SK-N-SH treated with all-trans-retinoic acid at 6 μM for 48 hours (cell line): ENCODE data around the gene KIF22.

Experiments
- ARNTL ChIP-seq: fragments of 450-650 bp; formaldehyde crosslinking; IDR thresholded peaks from 2 replicates; pipeline ENCODE4 v1.5.0; 2020; ENCODE audit warnings: low read depth, mild to moderate bottlenecking, moderate library complexity, borderline replicate concordance
- GLIS3 ChIP-seq: fragments of 250-450 bp; sonication (Bioruptor Pico); IDR thresholded peaks from 2 replicates; pipeline ENCODE4 v1.5.0; 2020; ENCODE audit warnings: mild to moderate bottlenecking, moderate library complexity
- TCF4 ChIP-seq: fragments of 250-450 bp; sonication (Bioruptor Pico); IDR thresholded peaks from 2 replicates; pipeline ENCODE4 v1.8.0; 2021; ENCODE audit warnings: mild to moderate bottlenecking, moderate library complexity, borderline replicate concordance
- TOX ChIP-seq: fragments of 250-450 bp; sonication (Bioruptor Pico); IDR thresholded peaks from 2 replicates; pipeline ENCODE4 v1.8.0; 2021; ENCODE audit warnings: mild to moderate bottlenecking, moderate library complexity, borderline replicate concordance
- ZC3H10 ChIP-seq: fragments of 250-450 bp; sonication (Bioruptor Pico); IDR thresholded peaks from 2 replicates; pipeline ENCODE4 v1.5.1; 2021; ENCODE audit warnings: mild to moderate bottlenecking, moderate library complexity
- ZFP30 ChIP-seq: fragments of 450-650 bp; formaldehyde crosslinking; IDR thresholded peaks from 2 replicates; pipeline ENCODE4 v1.5.0; 2022; ENCODE audit warnings: mild to moderate bottlenecking, moderate library complexity
- TF ChIP-seq, protein P1 (sequence below): fragments of 250-450 bp; sonication (Bioruptor Pico); IDR thresholded peaks from 2 replicates; pipeline ENCODE4 v1.5.0; 2020; ENCODE audit warnings: mild to moderate bottlenecking, moderate library complexity
- TF ChIP-seq, protein P2 (sequence below): fragments of 250-450 bp; sonication (Bioruptor Pico); IDR thresholded peaks from 2 replicates; pipeline ENCODE4 v1.8.0; 2020; ENCODE audit warnings: mild to moderate bottlenecking, moderate library complexity, borderline replicate concordance

DNA sequence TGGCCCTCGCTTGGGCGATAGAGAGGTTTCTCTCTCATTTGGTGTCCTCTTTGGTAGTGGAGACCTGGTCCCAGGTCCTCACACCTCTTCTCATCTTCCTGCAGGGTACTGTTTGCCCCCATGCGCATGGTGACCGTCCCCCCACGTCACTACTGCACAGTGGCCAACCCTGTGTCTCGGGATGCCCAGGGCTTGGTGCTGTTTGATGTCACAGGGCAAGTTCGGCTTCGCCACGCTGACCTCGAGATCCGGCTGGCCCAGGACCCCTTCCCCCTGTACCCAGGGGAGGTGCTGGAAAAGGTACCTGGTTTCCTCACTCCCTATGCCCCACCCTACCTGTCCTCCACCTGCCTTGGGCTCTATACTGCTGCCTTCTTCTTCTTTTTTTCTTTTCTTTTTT, 40.2 kb downstream of the KIF22 start:
- TF ChIP-seq ZC3H10 (CRISPR knock-in tag): no peak
- TF ChIP-seq, protein P1, sequence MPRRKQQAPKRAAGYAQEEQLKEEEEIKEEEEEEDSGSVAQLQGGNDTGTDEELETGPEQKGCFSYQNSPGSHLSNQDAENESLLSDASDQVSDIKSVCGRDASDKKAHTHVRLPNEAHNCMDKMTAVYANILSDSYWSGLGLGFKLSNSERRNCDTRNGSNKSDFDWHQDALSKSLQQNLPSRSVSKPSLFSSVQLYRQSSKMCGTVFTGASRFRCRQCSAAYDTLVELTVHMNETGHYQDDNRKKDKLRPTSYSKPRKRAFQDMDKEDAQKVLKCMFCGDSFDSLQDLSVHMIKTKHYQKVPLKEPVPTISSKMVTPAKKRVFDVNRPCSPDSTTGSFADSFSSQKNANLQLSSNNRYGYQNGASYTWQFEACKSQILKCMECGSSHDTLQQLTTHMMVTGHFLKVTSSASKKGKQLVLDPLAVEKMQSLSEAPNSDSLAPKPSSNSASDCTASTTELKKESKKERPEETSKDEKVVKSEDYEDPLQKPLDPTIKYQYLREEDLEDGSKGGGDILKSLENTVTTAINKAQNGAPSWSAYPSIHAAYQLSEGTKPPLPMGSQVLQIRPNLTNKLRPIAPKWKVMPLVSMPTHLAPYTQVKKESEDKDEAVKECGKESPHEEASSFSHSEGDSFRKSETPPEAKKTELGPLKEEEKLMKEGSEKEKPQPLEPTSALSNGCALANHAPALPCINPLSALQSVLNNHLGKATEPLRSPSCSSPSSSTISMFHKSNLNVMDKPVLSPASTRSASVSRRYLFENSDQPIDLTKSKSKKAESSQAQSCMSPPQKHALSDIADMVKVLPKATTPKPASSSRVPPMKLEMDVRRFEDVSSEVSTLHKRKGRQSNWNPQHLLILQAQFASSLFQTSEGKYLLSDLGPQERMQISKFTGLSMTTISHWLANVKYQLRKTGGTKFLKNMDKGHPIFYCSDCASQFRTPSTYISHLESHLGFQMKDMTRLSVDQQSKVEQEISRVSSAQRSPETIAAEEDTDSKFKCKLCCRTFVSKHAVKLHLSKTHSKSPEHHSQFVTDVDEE (CRISPR knock-in tag): no peak
- no peak for TF ChIP-seq ARNTL (CRISPR knock-in tag)
- TF ChIP-seq TOX (CRISPR knock-in tag): no peak
- no peak for TF ChIP-seq TCF4
- no peak for TF ChIP-seq GLIS3
- TF ChIP-seq, protein P2, sequence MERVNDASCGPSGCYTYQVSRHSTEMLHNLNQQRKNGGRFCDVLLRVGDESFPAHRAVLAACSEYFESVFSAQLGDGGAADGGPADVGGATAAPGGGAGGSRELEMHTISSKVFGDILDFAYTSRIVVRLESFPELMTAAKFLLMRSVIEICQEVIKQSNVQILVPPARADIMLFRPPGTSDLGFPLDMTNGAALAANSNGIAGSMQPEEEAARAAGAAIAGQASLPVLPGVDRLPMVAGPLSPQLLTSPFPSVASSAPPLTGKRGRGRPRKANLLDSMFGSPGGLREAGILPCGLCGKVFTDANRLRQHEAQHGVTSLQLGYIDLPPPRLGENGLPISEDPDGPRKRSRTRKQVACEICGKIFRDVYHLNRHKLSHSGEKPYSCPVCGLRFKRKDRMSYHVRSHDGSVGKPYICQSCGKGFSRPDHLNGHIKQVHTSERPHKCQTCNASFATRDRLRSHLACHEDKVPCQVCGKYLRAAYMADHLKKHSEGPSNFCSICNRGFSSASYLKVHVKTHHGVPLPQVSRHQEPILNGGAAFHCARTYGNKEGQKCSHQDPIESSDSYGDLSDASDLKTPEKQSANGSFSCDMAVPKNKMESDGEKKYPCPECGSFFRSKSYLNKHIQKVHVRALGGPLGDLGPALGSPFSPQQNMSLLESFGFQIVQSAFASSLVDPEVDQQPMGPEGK (CRISPR knock-in tag): no peak
- TF ChIP-seq ZFP30: no peak
